GM12878 (cell line): ENCODE data around the gene NOVA2.

ENCODE experiments used
- CTCF ChIP-seq, 3 experiments: IDR thresholded peaks in 2 of 3; conservative IDR thresholded peaks in 1 of 3; 2 replicates each; pipeline ENCODE4 v1.5.1; 2011; ENCODE audit warnings: low read depth in 3 of 3, low read length in 3 of 3, mild to moderate bottlenecking in 3 of 3, control low read depth in 2 of 3, moderate library complexity in 2 of 3, inconsistent platforms in 1 of 3, mixed read lengths in 1 of 3; ENCODE audit not compliant: control insufficient read depth in 2 of 3, insufficient read depth in 1 of 3; ENCODE audit errors: extremely low read depth in 1 of 3
- EZH2 ChIP-seq: IDR thresholded peaks from 2 replicates; pipeline ENCODE4 v1.6.1; 2012; ENCODE audit warnings: low read depth, mild to moderate bottlenecking, control low read depth, inconsistent platforms, low read length, borderline replicate concordance; ENCODE audit not compliant: control insufficient read depth

GRCh38 chr19:45905011-45905410 is 68.7 kb downstream of the NOVA2 start:
- TF ChIP-seq CTCF (IDR thresholded peaks at IDR 0.05 in 2 of 3, conservative IDR thresholded peaks at IDR 0.05 in 1 of 3; ENCODE audit: control insufficient read depth in 2 of 3, extremely low read depth in 1 of 3, insufficient read depth in 1 of 3, low read depth in 3 of 3, low read length in 3 of 3) (no peak), EZH2 (no peak)
